Mammary epithelial cell (primary cell): ENCODE measurements around the gene IL18R1.

Source experiments
- EZH2 ChIP-seq: IDR thresholded peaks from 2 replicates; pipeline ENCODE4 v1.6.1; 2012; ENCODE audit warnings: low read length, inconsistent platforms, borderline replicate concordance
- TF ChIP-seq, protein P1 (sequence below), 2 donors: IDR thresholded peaks in 1 of 2; conservative IDR thresholded peaks in 1 of 2; 2 replicates each; pipeline ENCODE4 v1.5.1; 2011 to 2012; ENCODE audit warnings: inconsistent platforms in 2 of 2, low read length in 2 of 2, mild to moderate bottlenecking in 2 of 2, control low read depth in 1 of 2, low read depth in 1 of 2; ENCODE audit not compliant: insufficient read depth in 1 of 2; ENCODE audit errors: extremely low read depth in 1 of 2

DNA sequence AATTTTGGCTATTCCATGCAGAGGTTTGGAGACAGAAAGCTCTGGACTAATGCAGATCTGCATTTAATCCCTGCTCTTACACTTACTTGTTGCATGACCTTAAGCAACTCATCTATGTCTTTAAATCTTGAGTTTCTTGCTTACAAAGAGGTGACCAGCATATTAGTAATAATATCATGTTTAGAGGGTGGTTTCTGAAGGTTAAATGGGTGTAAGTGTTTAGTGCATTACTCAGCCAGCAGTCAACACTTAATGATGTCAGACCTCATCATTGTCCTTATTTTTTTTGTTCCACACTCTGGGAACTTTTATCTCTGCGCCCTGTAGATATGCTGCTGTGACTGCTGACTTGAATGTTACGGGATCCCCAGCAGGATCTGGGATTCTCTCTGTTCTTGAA, 42.6 kb upstream of the IL18R1 start:
- TF ChIP-seq EZH2: no peak
- TF ChIP-seq, protein P1, sequence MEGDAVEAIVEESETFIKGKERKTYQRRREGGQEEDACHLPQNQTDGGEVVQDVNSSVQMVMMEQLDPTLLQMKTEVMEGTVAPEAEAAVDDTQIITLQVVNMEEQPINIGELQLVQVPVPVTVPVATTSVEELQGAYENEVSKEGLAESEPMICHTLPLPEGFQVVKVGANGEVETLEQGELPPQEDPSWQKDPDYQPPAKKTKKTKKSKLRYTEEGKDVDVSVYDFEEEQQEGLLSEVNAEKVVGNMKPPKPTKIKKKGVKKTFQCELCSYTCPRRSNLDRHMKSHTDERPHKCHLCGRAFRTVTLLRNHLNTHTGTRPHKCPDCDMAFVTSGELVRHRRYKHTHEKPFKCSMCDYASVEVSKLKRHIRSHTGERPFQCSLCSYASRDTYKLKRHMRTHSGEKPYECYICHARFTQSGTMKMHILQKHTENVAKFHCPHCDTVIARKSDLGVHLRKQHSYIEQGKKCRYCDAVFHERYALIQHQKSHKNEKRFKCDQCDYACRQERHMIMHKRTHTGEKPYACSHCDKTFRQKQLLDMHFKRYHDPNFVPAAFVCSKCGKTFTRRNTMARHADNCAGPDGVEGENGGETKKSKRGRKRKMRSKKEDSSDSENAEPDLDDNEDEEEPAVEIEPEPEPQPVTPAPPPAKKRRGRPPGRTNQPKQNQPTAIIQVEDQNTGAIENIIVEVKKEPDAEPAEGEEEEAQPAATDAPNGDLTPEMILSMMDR (conservative IDR thresholded peaks at IDR 0.05 in 1 of 2, IDR thresholded peaks at IDR 0.05 in 1 of 2; ENCODE audit: extremely low read depth in 1 of 2, insufficient read depth in 1 of 2, low read depth in 1 of 2, low read length in 2 of 2): no peak
